Astrocyte (in vitro differentiated cells and primary cell): ENCODE data around the gene TPM2.

ENCODE experiments used
- CTCF ChIP-seq: IDR thresholded peaks from 2 replicates; pipeline ENCODE4 v1.5.1; 2011; ENCODE audit warnings: low read depth, mild to moderate bottlenecking, inconsistent platforms, low read length, moderate library complexity; ENCODE audit not compliant: insufficient read depth
- EZH2 ChIP-seq: IDR thresholded peaks from 2 replicates; pipeline ENCODE4 v1.6.1; 2012; ENCODE audit warnings: mild to moderate bottlenecking, low read length, inconsistent platforms; ENCODE audit not compliant: insufficient read depth

DNA sequence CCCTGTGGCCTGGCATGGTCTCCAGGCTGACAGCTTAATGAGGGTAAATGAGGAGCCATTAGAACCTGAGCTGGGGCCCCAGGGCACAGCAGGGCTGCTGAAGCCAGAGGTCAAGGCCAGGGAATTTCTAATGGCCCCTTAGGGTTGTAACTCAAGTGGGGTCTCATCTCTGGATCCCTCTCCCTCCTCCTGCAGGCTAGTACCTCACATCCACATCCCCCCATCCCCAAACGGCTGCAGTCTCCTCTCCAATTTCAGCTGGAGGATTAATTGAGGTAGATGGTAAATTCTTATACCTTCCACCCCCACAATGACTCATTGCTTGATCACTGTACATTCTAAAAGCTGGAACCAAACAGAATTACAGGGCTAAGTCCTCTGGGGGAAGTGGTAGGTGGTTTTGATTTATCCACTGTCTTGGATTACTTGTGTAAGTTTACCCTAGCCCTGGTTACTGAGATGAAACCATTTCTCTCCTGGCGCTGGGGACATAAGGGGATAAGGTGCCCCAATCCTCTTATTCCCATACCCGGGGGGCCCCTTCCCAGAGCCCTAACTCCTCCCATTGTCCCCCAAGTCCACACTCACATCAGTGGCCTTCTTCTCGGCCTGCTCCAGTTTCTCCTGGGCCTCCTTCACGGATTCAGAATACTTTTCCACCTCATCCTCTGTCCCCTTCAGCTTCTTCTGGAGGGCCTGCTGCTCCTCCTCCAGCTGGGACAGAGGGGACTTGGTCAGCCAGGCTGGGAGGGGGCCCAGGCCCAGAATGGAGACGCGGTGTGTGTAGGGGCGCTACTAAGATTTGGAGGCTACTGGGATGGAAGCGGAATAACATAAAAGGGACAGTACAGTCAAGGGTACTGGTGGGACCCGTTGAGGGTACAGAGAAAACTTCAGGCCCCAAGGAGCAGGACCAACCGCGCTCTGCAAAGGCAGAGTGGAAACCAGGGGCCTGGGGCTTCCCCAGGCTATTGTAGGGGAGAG, 875 bp downstream of the TPM2 start:
- no peak for TF ChIP-seq CTCF
- no peak for TF ChIP-seq EZH2
